Astrocyte (in vitro differentiated cells and primary cell): ENCODE data around the gene SNUPN. TPM values are rescaled to one million over a fixed set of nuclear protein-coding genes. Genes with fewer than 3 reads are reported as not detected.
A peak's percentile ranks its signal among the peaks of the same experiment; 100 is the strongest.

Experiments
- DNase-seq: peaks from one replicate; pipeline ENCODE4 v3.0.0-alpha.2; 2010; ENCODE audit warnings: low read depth
- FAIRE-seq: peaks from 2 replicates; lab custom pipeline; 2011; peaks lifted over from hg19 to GRCh38; lab: Jason Lieb, UNC
- H2AFZ ChIP-seq: 2 replicates; pipeline ENCODE4 v1.6.0; 2012; ENCODE audit warnings: low read depth, low read length, inconsistent platforms
- H3K27ac ChIP-seq: 2 replicates; pipeline ENCODE4 v1.5.1; 2011; ENCODE audit warnings: low read depth, low read length, inconsistent platforms
- H3K27me3 ChIP-seq: 2 replicates; pipeline ENCODE4 v1.6.0; 2011; ENCODE audit warnings: low read length, inconsistent platforms; ENCODE audit not compliant: insufficient read depth
- H3K36me3 ChIP-seq: 2 replicates; pipeline ENCODE4 v1.5.1; 2011; ENCODE audit warnings: low read length, inconsistent platforms; ENCODE audit not compliant: insufficient read depth
- H3K4me1 ChIP-seq: 2 replicates; pipeline ENCODE4 v1.5.1; 2011; ENCODE audit warnings: low read length, inconsistent platforms; ENCODE audit not compliant: insufficient read depth
- H3K4me2 ChIP-seq: 2 replicates; pipeline ENCODE4 v1.6.0; 2012; ENCODE audit warnings: low read length, inconsistent platforms
- H3K4me3 ChIP-seq: 2 replicates; pipeline ENCODE4 v1.5.1; 2011; ENCODE audit warnings: low read depth, mild to moderate bottlenecking, low read length, inconsistent platforms; ENCODE audit not compliant: insufficient read depth
- H3K79me2 ChIP-seq: 2 replicates; pipeline ENCODE4 v1.6.0; 2012; ENCODE audit warnings: mild to moderate bottlenecking, low read length, inconsistent platforms; ENCODE audit not compliant: insufficient read depth
- H3K9ac ChIP-seq: 2 replicates; pipeline ENCODE4 v1.6.0; 2012; ENCODE audit warnings: mild to moderate bottlenecking, low read length, inconsistent platforms
- H3K9me3 ChIP-seq: 2 replicates; pipeline ENCODE4 v1.5.1; 2012; ENCODE audit warnings: low read depth, mild to moderate bottlenecking, low read length, inconsistent platforms; ENCODE audit not compliant: insufficient read depth
- H4K20me1 ChIP-seq: 2 replicates; pipeline ENCODE4 v1.6.0; 2012; ENCODE audit warnings: low read length, inconsistent platforms; ENCODE audit not compliant: insufficient read depth
- H3K27ac Mint-ChIP-seq: one replicate; pipeline ENCODE4 v1.8.0; 2021; ENCODE audit warnings: mild to moderate bottlenecking, mixed read lengths; ENCODE audit not compliant: unreplicated experiment
- H3K27me3 Mint-ChIP-seq: one replicate; pipeline ENCODE4 v1.8.0; 2021; ENCODE audit warnings: low read depth, mixed read lengths; ENCODE audit not compliant: unreplicated experiment
- H3K36me3 Mint-ChIP-seq: one replicate; pipeline ENCODE4 v1.8.0; 2021; ENCODE audit warnings: low read depth, mixed read lengths; ENCODE audit not compliant: unreplicated experiment
- H3K4me1 Mint-ChIP-seq: one replicate; pipeline ENCODE4 v1.8.0; 2021; ENCODE audit warnings: low read depth, mixed read lengths; ENCODE audit not compliant: unreplicated experiment
- H3K4me3 Mint-ChIP-seq: one replicate; pipeline ENCODE4 v1.8.0; 2021; ENCODE audit warnings: mild to moderate bottlenecking, moderate library complexity, mixed read lengths; ENCODE audit not compliant: unreplicated experiment
- H3K9me3 Mint-ChIP-seq: one replicate; pipeline ENCODE4 v1.8.0; 2021; ENCODE audit warnings: mild to moderate bottlenecking, mixed read lengths; ENCODE audit not compliant: unreplicated experiment
- CTCF ChIP-seq: IDR thresholded peaks from 2 replicates; pipeline ENCODE4 v1.5.1; 2011; ENCODE audit warnings: low read depth, mild to moderate bottlenecking, inconsistent platforms, low read length, moderate library complexity; ENCODE audit not compliant: insufficient read depth
- EZH2 ChIP-seq: IDR thresholded peaks from 2 replicates; pipeline ENCODE4 v1.6.1; 2012; ENCODE audit warnings: mild to moderate bottlenecking, low read length, inconsistent platforms; ENCODE audit not compliant: insufficient read depth
- total RNA-seq: library from RNA; stranded (reverse); gene quantifications from 2 replicates; pipeline ENCODE4 v1.2.1, GENCODE V29; 2021

SNUPN gene
- total RNA-seq, 1 donor from 2014 or later: 15.9 TPM

- no peaks in the 10 kb centered on the region for H3K9me3 ChIP-seq
These were observed 26.1 kb downstream of the SNUPN start for GRCh38 chr15:75599401-75599800.

GRCh38 chr15:75598361-75598760, 27.2 kb downstream of the SNUPN start:
- Histone ChIP-seq H3K4me1 (no peaks in the 10 kb centered on the region), H3K9ac (no peak overlapping the region), H3K4me2 (no peak overlapping the region), H3K4me3 (no peak overlapping the region), H3K9me3 (no peaks in the 10 kb centered on the region), H3K36me3 (peaks cover 19% of the 10 kb centered on the region), H4K20me1 (no peaks in the 10 kb centered on the region), H3K27me3 (no peaks in the 10 kb centered on the region), H2AFZ (no peak overlapping the region), H3K27ac (no peak overlapping the region), H3K79me2 (no peaks in the 10 kb centered on the region)
- FAIRE-seq (no peak), DNase-seq (no peak)
- Mint-ChIP-seq H3K27me3 (no peaks in the 10 kb centered on the region), H3K27ac (no peak overlapping the region), H3K36me3 (peaks cover 29% of the 10 kb centered on the region), H3K4me3 (no peak overlapping the region), H3K4me1 (peaks cover 2% of the 10 kb centered on the region), H3K9me3 (no peaks in the 10 kb centered on the region)
- TF ChIP-seq EZH2 (no peak), CTCF (no peak)

More at GRCh38 chr15:75599401-75599800, 26.1 kb downstream of the SNUPN start:
- no peaks in the 10 kb centered on the region for H4K20me1 ChIP-seq
- no peak for FAIRE-seq
- TF ChIP-seq EZH2: no peak
- no peak for TF ChIP-seq CTCF
- no peaks in the 10 kb centered on the region for H3K27me3 ChIP-seq
- no peak for DNase-seq
- Mint-ChIP-seq H3K4me1 (peaks cover 2% of the 10 kb centered on the region), H3K27ac (no peak overlapping the region), H3K36me3 (peaks cover 29% of the 10 kb centered on the region), H3K27me3 (no peaks in the 10 kb centered on the region), H3K9me3 (no peaks in the 10 kb centered on the region), H3K4me3 (no peak overlapping the region)
- H3K36me3 ChIP-seq: peaks cover 22% of the 10 kb centered on the region
- H3K4me1 ChIP-seq: no peaks in the 10 kb centered on the region
- H3K4me3 ChIP-seq: no peak overlapping the region
- H3K79me2 ChIP-seq: no peaks in the 10 kb centered on the region
- no peak overlapping the region for H3K4me2 ChIP-seq
- no peak overlapping the region for H3K9ac ChIP-seq
- H3K27ac ChIP-seq: no peak overlapping the region
- H2AFZ ChIP-seq: no peak overlapping the region

- Histone ChIP-seq H3K36me3 (peaks cover 19% of the 10 kb centered on the region), H3K79me2 (no peaks in the 10 kb centered on the region), H3K9me3 (no peaks in the 10 kb centered on the region), H3K4me3 (no peak overlapping the region), H4K20me1 (no peaks in the 10 kb centered on the region), H3K27me3 (no peaks in the 10 kb centered on the region), H3K4me2 (no peak overlapping the region), H3K4me1 (no peaks in the 10 kb centered on the region), H3K9ac (no peak overlapping the region), H3K27ac (no peak overlapping the region), H2AFZ (no peak overlapping the region)
- Mint-ChIP-seq H3K27ac (no peak overlapping the region), H3K4me3 (no peak overlapping the region), H3K27me3 (no peaks in the 10 kb centered on the region), H3K9me3 (no peaks in the 10 kb centered on the region), H3K36me3 (peaks cover 29% of the 10 kb centered on the region), H3K4me1 (peaks cover 2% of the 10 kb centered on the region)
- FAIRE-seq (no peak), DNase-seq (no peak)
- TF ChIP-seq EZH2 (no peak), CTCF (peak; percentile 31)
These were observed 27.7 kb downstream of the SNUPN start for GRCh38 chr15:75597667-75598341.
